SHP77 (cell line): ENCODE results near the gene RABL6.
"Not testable (repeated sequence)": the region's sequence is repeated elsewhere in the genome, so short reads cannot be mapped to it uniquely, and the experiment has no call there.

Source experiments
- DNase-seq, 2 experiments: peaks; one replicate each; lab custom pipeline; 2025; lab: John Stamatoyannopoulos, UW

Gene RABL6

GRCh38 chr9:136795000-136795348, 12.8 kb upstream of the RABL6 start:
- DNase-seq, result no peak

GRCh38 chr9:136796238-136796774, 11.4 kb upstream of the RABL6 start, which contains the start of gene CCDC183:
CCDC183 (plus strand) TSS chr9:136796338; CDS start chr9:136796398, 60 bp downstream.
- no peak for DNase-seq

- DNase-seq, result not testable (repeated sequence)
These were observed 10.9 kb upstream of the RABL6 start for GRCh38 chr9:136796775-136797347.

GRCh38 chr9:136798708-136799078, 9.1 kb upstream of the RABL6 start:
- no peak for DNase-seq

- peak; percentile 42 to 75 for DNase-seq
These were observed 8.5 kb upstream of the RABL6 start for GRCh38 chr9:136799079-136799853.

- DNase-seq, result peak; percentile 89 to 96
These were observed 7.7 kb upstream of the RABL6 start for GRCh38 chr9:136799854-136800657.

- DNase-seq, result no peak
These were observed 5.4 kb upstream of the RABL6 start for GRCh38 chr9:136802321-136802720.

GRCh38 chr9:136803009-136803550, 4.7 kb upstream of the RABL6 start:
- not testable (repeated sequence) for DNase-seq

- no peak for DNase-seq
These were observed 3.9 kb upstream of the RABL6 start for GRCh38 chr9:136803551-136804508.

- DNase-seq, result peak in 1 of 2 experiments; percentile 23
These were observed 3.1 kb upstream of the RABL6 start for GRCh38 chr9:136804509-136805206.

GRCh38 chr9:136805207-136805740, 2.5 kb upstream of the RABL6 start:
- no peak for DNase-seq

GRCh38 chr9:136806067-136806466, 1.7 kb upstream of the RABL6 start:
- no peak for DNase-seq

GRCh38 chr9:136806631-136807201, 1.0 kb upstream of the RABL6 start:
- no peak for DNase-seq

- DNase-seq, result no peak
These were observed 492 bp downstream of the RABL6 start for GRCh38 chr9:136808075-136808805.

GRCh38 chr9:136808806-136809158, 1.0 kb downstream of the RABL6 start:
- no peak for DNase-seq

GRCh38 chr9:136814725-136815421, 7.1 kb downstream of the RABL6 start:
- DNase-seq, result no peak

- no peak for DNase-seq
These were observed 7.7 kb downstream of the RABL6 start for GRCh38 chr9:136815422-136815782.

- DNase-seq, result no peak
These were observed 13.4 kb downstream of the RABL6 start for GRCh38 chr9:136820971-136821825.
